NT2/D1 (cell line): ENCODE measurements around the gene GPR3.

ENCODE experiments used
- SUZ12 ChIP-seq: IDR thresholded peaks from 2 replicates; pipeline ENCODE4 v1.6.1; 2011; ENCODE audit not compliant: insufficient read length, insufficient read depth; ENCODE audit errors: extremely low read depth
- YY1 ChIP-seq: IDR thresholded peaks from 2 replicates; pipeline ENCODE4 v1.6.1; 2011; ENCODE audit not compliant: insufficient read length, insufficient read depth
- ZNF274 ChIP-seq: IDR thresholded peaks from 2 replicates; pipeline ENCODE4 v1.6.1; 2011; ENCODE audit warnings: mild to moderate bottlenecking, low read depth, low read length

- TF ChIP-seq ZNF274 (no peak), SUZ12 (no peak), YY1 (no peak)
Measured at GRCh38 chr1:27431601-27431940, 39.1 kb downstream of the GPR3 start.
